HepG2 (cell line): ENCODE results near the gene DDAH1. TPM values are rescaled to one million over a fixed set of nuclear protein-coding genes. Genes with fewer than 3 reads are reported as not detected.

Experiments
- GRHL1 ChIP-seq: sonication (generic); formaldehyde crosslinking; conservative IDR thresholded peaks from 2 replicates; pipeline ENCODE4 v1.8.0; 2022; ENCODE audit warnings: missing genetic modification reagents
- IRF1 ChIP-seq: sonication (generic); formaldehyde crosslinking; IDR thresholded peaks from 2 replicates; pipeline ENCODE4 v1.4.0; 2020; ENCODE audit warnings: low read depth, mild to moderate bottlenecking, missing genetic modification reagents
- ISX ChIP-seq: sonication (generic); formaldehyde crosslinking; conservative IDR thresholded peaks from 2 replicates; pipeline ENCODE4 v1.5.0; 2020; ENCODE audit warnings: missing genetic modification reagents
- MAF1 ChIP-seq: sonication (generic); formaldehyde crosslinking; IDR thresholded peaks from 2 replicates; pipeline ENCODE4 v1.5.0; 2020; ENCODE audit warnings: missing genetic modification reagents, borderline replicate concordance
- RFX1 ChIP-seq: fragments of 450-650 bp; IDR thresholded peaks from 2 replicates; pipeline ENCODE4 v1.6.1; 2017
- SNAI1 ChIP-seq: sonication (generic); formaldehyde crosslinking; IDR thresholded peaks from 2 replicates; pipeline ENCODE4 v1.5.0; 2020; ENCODE audit warnings: mild to moderate bottlenecking, missing genetic modification reagents, borderline replicate concordance
- TCF7L2 ChIP-seq: IDR thresholded peaks from 2 replicates; pipeline ENCODE4 v1.6.1; 2011; ENCODE audit warnings: mild to moderate bottlenecking, low read depth, low read length, moderate library complexity
- WIZ ChIP-seq: sonication (generic); formaldehyde crosslinking; IDR thresholded peaks from 2 replicates; pipeline ENCODE4 v1.5.1; 2020; ENCODE audit warnings: mild to moderate bottlenecking, missing genetic modification reagents
- ZC3H4 ChIP-seq: sonication (generic); formaldehyde crosslinking; IDR thresholded peaks from 2 replicates; pipeline ENCODE4 v1.4.0; 2020; ENCODE audit warnings: missing genetic modification reagents, borderline replicate concordance
- ZNF143 ChIP-seq: sonication (generic); formaldehyde crosslinking; IDR thresholded peaks from 2 replicates; pipeline ENCODE4 v1.4.0; 2020; ENCODE audit warnings: missing genetic modification reagents
- ZNF160 ChIP-seq: sonication (generic); formaldehyde crosslinking; IDR thresholded peaks from 2 replicates; pipeline ENCODE4 v1.8.0; 2022; ENCODE audit warnings: mild to moderate bottlenecking, inconsistent platforms, missing genetic modification reagents
- ZNF292 ChIP-seq: sonication (generic); formaldehyde crosslinking; IDR thresholded peaks from 2 replicates; pipeline ENCODE4 v1.8.1; 2022; ENCODE audit warnings: mild to moderate bottlenecking, low read depth, missing genetic modification reagents, borderline replicate concordance
- ZNF33B ChIP-seq: sonication (generic); formaldehyde crosslinking; IDR thresholded peaks from 2 replicates; pipeline ENCODE4 v1.5.1; 2020; ENCODE audit warnings: mild to moderate bottlenecking, missing genetic modification reagents
- ZNF343 ChIP-seq: sonication (generic); formaldehyde crosslinking; IDR thresholded peaks from 2 replicates; pipeline ENCODE4 v1.4.0; 2020; ENCODE audit warnings: mild to moderate bottlenecking, missing genetic modification reagents
- ZNF432 ChIP-seq: sonication (generic); formaldehyde crosslinking; IDR thresholded peaks from 2 replicates; pipeline ENCODE4 v1.5.0; 2020; ENCODE audit warnings: missing genetic modification reagents, mild to moderate bottlenecking, borderline replicate concordance
- ZNF446 ChIP-seq: sonication (generic); formaldehyde crosslinking; IDR thresholded peaks from 2 replicates; pipeline ENCODE4 v1.5.0; 2020; ENCODE audit warnings: mild to moderate bottlenecking, missing genetic modification reagents
- ZNF547 ChIP-seq: sonication (generic); formaldehyde crosslinking; IDR thresholded peaks from 2 replicates; pipeline ENCODE4 v1.5.1; 2020; ENCODE audit warnings: mild to moderate bottlenecking, missing genetic modification reagents
- ZNF674 ChIP-seq: sonication (generic); formaldehyde crosslinking; IDR thresholded peaks from 2 replicates; pipeline ENCODE4 v1.5.0; 2020; ENCODE audit warnings: low read depth, mild to moderate bottlenecking, missing genetic modification reagents
- ZNF687 ChIP-seq: sonication (generic); formaldehyde crosslinking; IDR thresholded peaks from 2 replicates; pipeline ENCODE4 v1.5.1; 2020; ENCODE audit warnings: mild to moderate bottlenecking, missing genetic modification reagents, moderate library complexity
- ZNF724P ChIP-seq: sonication (generic); formaldehyde crosslinking; IDR thresholded peaks from 2 replicates; pipeline ENCODE4 v1.8.0; 2022; ENCODE audit warnings: missing genetic modification reagents, borderline replicate concordance
- ZNF749 ChIP-seq: sonication (generic); formaldehyde crosslinking; IDR thresholded peaks from 2 replicates; pipeline ENCODE4 v1.8.0; 2022; ENCODE audit warnings: mild to moderate bottlenecking, missing genetic modification reagents, moderate library complexity, borderline replicate concordance
- polyA plus RNA-seq, 8 experiments: library from polyadenylated mRNA; depleted of rRNA in 3 of 8; stranded (reverse) in 7 of 8; unstranded in 1 of 8; fragments of >200 nt; fragmentation: Illumina TruSeq in 4 of 8; extraction: Trizol in 4 of 8; gene quantifications; 2 replicates each; pipeline versions ENCODE4 v1.2.1 to v1.2.3, GENCODE V29; 2011 to 2016; ENCODE audit warnings: low read depth in 4 of 8, missing spikeins in 1 of 8, mixed read lengths in 1 of 8; ENCODE audit not compliant: insufficient read depth in 1 of 8
- total RNA-seq, 5 experiments: library from RNA; depleted of rRNA; stranded (reverse); fragments of >200 nt; fragmentation: Illumina TruSeq; extraction: Trizol; gene quantifications; 2 replicates each; pipeline ENCODE4 v1.2.3, GENCODE V29; 2016; ENCODE audit warnings: low read depth in 1 of 5
- TF ChIP-seq, protein P1 (sequence below): sonication (generic); formaldehyde crosslinking; IDR thresholded peaks from 2 replicates; pipeline ENCODE4 v1.4.0; 2020; ENCODE audit warnings: mild to moderate bottlenecking, missing genetic modification reagents

The DDAH1 gene
- total and polyA plus RNA-seq, 2 of the 13 experiments (the other 11 are each of a cell fraction or from before 2014, with no cell fraction given), result 39.7 to 64.4 TPM

DNA sequence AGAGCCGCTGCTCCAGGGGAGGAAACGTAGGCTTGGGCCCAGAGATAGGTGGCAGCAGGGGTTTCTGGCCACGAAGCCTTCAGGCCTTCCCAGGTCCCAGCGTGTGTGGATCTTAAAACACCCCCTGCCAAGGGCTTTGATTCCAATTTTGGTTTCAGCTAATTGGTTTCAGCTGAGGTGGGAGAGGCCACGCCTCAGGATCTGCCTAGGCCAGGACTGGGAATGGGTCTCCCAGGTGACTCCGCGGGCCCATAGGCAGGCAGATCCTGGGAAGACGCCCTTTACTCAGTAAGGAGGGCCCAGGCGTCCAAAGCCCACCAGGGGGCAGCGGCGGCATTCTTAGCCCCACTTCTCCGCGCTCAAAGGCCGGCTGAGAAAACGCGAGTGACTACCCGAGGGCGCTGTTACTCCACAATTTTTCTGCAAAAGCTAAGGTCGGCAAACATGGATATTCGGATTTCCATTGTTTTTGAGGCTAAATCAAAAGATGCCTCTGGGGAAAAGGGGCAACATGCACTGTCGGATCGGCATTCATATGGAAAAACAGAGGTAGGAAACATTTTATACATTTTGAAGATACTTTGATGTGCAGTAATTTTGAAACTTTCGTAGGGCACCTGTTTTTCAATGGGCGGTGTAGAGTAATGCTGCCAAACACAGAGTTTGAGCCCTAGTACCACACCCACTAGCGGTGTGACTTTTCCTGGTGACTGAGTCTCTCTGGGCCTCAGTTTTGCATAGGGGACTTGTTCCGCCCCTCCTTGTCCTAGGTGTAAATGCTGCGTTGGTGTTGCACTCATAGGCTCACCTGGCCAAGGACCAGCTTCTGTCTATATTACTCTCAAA lies 156.7 kb downstream of the DDAH1 start (continued):
- TF ChIP-seq IRF1 (CRISPR knock-in tag) (no peak), ZNF749 (CRISPR knock-in tag) (no peak), ZNF343 (CRISPR knock-in tag) (no peak), RFX1 (no peak), TCF7L2 (no peak), ZNF547 (CRISPR knock-in tag) (no peak), ZNF160 (no peak), ZC3H4 (CRISPR knock-in tag) (no peak), ZNF432 (CRISPR knock-in tag) (no peak), ZNF33B (CRISPR knock-in tag) (no peak), ISX (no peak), MAF1 (CRISPR knock-in tag) (no peak), WIZ (CRISPR knock-in tag) (no peak), ZNF724P (no peak), ZNF292 (CRISPR knock-in tag) (no peak; the same call in 1 of the 2 replicates), SNAI1 (no peak), ZNF446 (CRISPR knock-in tag) (no peak), ZNF143 (CRISPR knock-in tag) (no peak), ZNF674 (no peak), ZNF687 (CRISPR knock-in tag) (peak; percentile 73), GRHL1 (CRISPR knock-in tag) (no peak)
- TF ChIP-seq, protein P1, sequence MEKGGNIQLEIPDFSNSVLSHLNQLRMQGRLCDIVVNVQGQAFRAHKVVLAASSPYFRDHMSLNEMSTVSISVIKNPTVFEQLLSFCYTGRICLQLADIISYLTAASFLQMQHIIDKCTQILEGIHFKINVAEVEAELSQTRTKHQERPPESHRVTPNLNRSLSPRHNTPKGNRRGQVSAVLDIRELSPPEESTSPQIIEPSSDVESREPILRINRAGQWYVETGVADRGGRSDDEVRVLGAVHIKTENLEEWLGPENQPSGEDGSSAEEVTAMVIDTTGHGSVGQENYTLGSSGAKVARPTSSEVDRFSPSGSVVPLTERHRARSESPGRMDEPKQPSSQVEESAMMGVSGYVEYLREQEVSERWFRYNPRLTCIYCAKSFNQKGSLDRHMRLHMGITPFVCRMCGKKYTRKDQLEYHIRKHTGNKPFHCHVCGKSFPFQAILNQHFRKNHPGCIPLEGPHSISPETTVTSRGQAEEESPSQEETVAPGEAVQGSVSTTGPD, result no peak
